Fibroblast of lung (primary cell): Measurements from ENCODE around the gene TMEM132D.

Source experiments
- EZH2 ChIP-seq: IDR thresholded peaks from 2 replicates; pipeline ENCODE4 v1.5.1; 2012; ENCODE audit warnings: low read length, control low read depth, mild to moderate bottlenecking; ENCODE audit errors: missing control alignments
- TF ChIP-seq, protein P1 (sequence below), 2 donors: IDR thresholded peaks in 1 of 2; conservative IDR thresholded peaks in 1 of 2; 1 replicate in 1 of 2; 2 replicates in 1 of 2; pipeline ENCODE4 v1.5.1; 2011 to 2012; ENCODE audit warnings: low read length in 2 of 2, control low read depth in 1 of 2, inconsistent platforms in 1 of 2, low read depth in 1 of 2, mild to moderate bottlenecking in 1 of 2

DNA sequence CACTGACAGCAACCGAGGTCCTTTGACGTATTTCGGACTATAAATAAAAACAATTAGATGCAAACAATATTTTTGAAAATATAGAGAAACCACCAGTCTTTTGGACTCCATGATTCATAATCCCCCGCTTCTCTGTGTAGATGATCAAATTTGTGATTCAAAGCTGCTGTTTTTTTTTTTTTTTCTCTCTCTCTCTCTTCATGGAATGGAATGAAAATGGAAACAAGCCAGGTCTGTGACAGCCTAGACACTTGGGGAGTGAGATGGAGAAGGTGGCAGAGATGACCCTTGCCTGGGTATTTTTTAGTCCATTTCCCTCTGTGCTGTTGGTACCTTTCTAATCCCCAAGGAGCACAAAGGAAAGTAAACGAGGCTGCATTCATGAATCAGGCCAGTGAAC is 802.0 kb downstream of the TMEM132D start:
- no peak for TF ChIP-seq EZH2
- TF ChIP-seq, protein P1, sequence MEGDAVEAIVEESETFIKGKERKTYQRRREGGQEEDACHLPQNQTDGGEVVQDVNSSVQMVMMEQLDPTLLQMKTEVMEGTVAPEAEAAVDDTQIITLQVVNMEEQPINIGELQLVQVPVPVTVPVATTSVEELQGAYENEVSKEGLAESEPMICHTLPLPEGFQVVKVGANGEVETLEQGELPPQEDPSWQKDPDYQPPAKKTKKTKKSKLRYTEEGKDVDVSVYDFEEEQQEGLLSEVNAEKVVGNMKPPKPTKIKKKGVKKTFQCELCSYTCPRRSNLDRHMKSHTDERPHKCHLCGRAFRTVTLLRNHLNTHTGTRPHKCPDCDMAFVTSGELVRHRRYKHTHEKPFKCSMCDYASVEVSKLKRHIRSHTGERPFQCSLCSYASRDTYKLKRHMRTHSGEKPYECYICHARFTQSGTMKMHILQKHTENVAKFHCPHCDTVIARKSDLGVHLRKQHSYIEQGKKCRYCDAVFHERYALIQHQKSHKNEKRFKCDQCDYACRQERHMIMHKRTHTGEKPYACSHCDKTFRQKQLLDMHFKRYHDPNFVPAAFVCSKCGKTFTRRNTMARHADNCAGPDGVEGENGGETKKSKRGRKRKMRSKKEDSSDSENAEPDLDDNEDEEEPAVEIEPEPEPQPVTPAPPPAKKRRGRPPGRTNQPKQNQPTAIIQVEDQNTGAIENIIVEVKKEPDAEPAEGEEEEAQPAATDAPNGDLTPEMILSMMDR (conservative IDR thresholded peaks at IDR 0.05 in 1 of 2, IDR thresholded peaks at IDR 0.05 in 1 of 2; ENCODE audit: low read depth in 1 of 2, low read length in 2 of 2) = no peak
